ENCODE data around the gene ZNF366.

Gene ZNF366

DNA sequence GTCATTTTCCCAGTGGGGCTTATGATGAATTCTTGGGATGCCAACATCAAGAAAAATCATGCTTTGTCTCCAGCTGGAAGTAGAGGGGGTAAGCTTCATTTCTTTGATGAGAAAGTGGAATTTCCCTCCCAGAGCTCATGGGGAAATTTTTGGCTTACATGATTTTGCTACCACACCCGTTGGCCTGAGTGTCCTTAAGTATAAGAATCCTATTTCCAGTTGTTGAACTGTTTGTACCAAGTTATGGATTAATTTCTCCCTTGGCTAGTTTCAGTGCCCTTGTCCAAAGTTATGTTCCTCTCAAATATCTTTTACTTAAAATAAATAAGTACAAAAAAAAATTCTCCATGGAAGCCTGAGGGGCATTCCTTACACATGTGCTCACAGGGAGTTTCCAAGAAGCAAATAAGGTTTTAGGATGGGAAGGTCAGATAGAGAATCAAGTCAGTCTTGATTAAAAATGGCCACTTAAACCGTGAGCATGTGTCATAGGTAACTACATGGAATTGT lies 104.8 kb downstream of the ZNF366 start:
- DNase-seq, result no peak

GRCh38 chr5:72400950-72401349 lies 106.3 kb downstream of the ZNF366 start:
- DNase-seq, result no peak

DNA sequence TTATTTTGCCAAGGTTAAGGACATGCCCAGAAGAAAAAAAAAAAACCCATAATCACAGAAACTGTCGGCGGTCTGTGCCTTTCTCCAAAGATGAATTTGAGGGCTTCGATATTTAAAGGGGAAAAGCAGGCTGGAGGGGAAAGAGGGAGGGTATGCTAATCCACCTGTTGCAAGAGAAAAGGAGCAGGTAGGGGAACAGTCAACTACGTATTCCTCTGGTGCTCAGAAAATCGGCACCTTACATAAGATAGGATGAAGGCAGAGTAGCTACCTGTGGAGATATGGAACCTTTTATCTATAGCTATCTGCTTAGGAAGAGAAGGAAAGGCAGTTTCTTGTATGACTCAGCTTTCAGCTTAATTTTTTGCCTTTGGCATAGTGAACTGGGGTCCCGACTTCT lies 109.4 kb downstream of the ZNF366 start:
- no peak for DNase-seq

DNA sequence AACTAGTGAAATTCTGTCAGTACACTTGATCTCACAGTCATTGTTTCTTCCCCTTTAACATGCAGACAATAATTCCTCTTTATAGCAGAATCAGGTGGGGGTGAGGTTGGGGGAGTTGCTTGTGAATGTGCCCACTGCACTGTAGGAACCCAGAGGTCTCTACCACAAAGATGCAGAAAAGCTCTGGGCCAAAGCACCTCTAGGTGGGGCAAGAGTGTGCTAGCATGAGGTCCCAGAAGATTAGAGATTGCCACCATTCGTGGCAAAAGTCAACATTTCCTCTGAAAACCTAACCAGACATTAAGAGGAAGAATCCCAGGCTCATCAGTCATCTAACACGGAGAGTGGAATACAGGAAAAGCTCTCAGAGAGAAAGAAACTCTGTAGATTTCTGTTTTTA lies 112.5 kb downstream of the ZNF366 start:
- no peak for DNase-seq

DNA sequence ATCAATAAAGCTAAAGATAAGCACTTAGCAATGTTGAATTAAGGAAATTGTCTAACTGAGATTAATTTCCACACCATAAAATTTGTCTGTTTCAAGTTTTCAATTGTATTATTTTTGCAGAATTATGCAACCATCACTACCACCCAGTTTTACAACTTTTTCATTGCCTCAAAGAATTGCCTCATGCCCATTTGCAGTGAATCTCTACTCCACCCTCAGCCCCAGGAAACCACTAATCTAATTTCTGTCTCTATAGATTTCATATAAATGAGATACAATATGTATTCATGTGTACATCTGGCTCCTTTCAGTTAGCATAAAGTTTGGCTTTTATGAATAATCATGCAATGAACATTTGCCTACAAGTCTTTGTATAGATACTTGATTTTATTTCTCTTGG lies 114.2 kb downstream of the ZNF366 start:
- DNase-seq, result no peak

All from activated CD4-positive, alpha-beta T cell treated with anti-CD3 and anti-CD28 coated beads, Interleukin-2, amount 50 U/mL, for 1 hour (primary cell).